Osteocyte (in vitro differentiated cells): Measurements from ENCODE around the gene GABRA4. TPM values are rescaled to one million over a fixed set of nuclear protein-coding genes. Genes with fewer than 3 reads are reported as not detected.

Experiments used
- DNase-seq: peaks from one replicate; pipeline ENCODE4 v3.0.0; 2021; ENCODE audit warnings: mixed read lengths; ENCODE audit not compliant: unreplicated experiment; ENCODE audit errors: extremely low spot score
- H3K27ac Mint-ChIP-seq: one replicate; pipeline ENCODE4 v1.8.0; 2021; ENCODE audit warnings: mild to moderate bottlenecking, mixed read lengths; ENCODE audit not compliant: unreplicated experiment
- H3K27me3 Mint-ChIP-seq: one replicate; pipeline ENCODE4 v1.8.0; 2021; ENCODE audit warnings: mixed read lengths; ENCODE audit not compliant: unreplicated experiment
- H3K36me3 Mint-ChIP-seq: one replicate; pipeline ENCODE4 v1.8.0; 2021; ENCODE audit warnings: mixed read lengths; ENCODE audit not compliant: unreplicated experiment
- H3K4me1 Mint-ChIP-seq: one replicate; pipeline ENCODE4 v1.8.0; 2021; ENCODE audit warnings: mixed read lengths; ENCODE audit not compliant: unreplicated experiment
- H3K4me3 Mint-ChIP-seq: one replicate; pipeline ENCODE4 v1.8.0; 2021; ENCODE audit warnings: mild to moderate bottlenecking, moderate library complexity, mixed read lengths; ENCODE audit not compliant: unreplicated experiment
- H3K9me3 Mint-ChIP-seq: one replicate; pipeline ENCODE4 v1.8.0; 2021; ENCODE audit warnings: mixed read lengths; ENCODE audit not compliant: unreplicated experiment
- total RNA-seq: library from RNA; stranded (reverse); gene quantifications from 2 replicates; pipeline ENCODE4 v1.2.1, GENCODE V29; 2021
- TF ChIP-seq, protein P1 (sequence below): fragments of 200-600 bp; sonication (generic); IDR thresholded peaks from 2 replicates; pipeline ENCODE4 v1.5.0; 2021; ENCODE audit warnings: antibody characterized with exemption, mild to moderate bottlenecking, moderate library complexity

GABRA4 gene
- total RNA-seq, 1 donor from 2014 or later, result not detected

DNA sequence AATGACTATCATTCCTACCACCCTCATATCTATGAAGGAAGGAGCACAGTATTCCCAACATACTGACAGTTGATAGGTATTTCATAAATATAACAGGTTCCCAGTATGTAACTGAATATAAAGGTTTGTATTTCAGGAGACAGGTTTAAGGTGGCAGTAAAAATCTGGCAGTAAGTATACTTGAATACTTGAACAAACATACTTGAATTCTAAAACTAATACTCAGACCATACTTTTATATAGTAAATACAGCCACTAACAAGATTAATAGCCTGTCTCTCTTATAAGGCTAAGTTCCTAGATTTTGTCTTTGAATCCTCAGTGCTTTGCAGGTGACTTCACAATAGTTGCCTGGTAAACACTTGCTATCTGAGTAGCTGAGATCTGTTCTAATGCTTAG, 37.8 kb downstream of the GABRA4 start:
- Mint-ChIP-seq H3K4me3 (no peak overlapping the region), H3K27ac (no peak overlapping the region), H3K27me3 (peaks cover 23% of the 10 kb centered on the region), H3K4me1 (no peaks in the 10 kb centered on the region), H3K36me3 (no peaks in the 10 kb centered on the region), H3K9me3 (no peaks in the 10 kb centered on the region)
- no peak for DNase-seq
- TF ChIP-seq, protein P1, sequence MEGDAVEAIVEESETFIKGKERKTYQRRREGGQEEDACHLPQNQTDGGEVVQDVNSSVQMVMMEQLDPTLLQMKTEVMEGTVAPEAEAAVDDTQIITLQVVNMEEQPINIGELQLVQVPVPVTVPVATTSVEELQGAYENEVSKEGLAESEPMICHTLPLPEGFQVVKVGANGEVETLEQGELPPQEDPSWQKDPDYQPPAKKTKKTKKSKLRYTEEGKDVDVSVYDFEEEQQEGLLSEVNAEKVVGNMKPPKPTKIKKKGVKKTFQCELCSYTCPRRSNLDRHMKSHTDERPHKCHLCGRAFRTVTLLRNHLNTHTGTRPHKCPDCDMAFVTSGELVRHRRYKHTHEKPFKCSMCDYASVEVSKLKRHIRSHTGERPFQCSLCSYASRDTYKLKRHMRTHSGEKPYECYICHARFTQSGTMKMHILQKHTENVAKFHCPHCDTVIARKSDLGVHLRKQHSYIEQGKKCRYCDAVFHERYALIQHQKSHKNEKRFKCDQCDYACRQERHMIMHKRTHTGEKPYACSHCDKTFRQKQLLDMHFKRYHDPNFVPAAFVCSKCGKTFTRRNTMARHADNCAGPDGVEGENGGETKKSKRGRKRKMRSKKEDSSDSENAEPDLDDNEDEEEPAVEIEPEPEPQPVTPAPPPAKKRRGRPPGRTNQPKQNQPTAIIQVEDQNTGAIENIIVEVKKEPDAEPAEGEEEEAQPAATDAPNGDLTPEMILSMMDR, result no peak

DNA sequence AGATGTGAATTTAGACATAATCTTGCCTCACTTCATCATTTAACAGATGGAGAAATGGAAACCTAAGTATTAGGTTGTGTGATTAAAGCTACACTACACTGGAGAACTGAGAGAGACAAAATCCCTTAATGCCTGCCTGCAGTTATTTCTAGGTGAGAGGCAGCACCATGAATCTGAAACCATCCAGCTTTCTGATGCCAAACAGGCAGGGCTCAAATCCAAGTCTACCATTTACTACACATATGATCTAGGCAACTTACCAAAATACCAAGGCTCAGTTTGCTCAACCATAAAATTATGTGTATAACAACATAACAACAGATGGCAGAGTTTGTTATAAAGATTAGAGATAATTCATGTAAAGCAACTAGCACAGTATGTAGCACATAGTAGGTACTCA, 38.7 kb downstream of the GABRA4 start:
- H3K27ac Mint-ChIP-seq, result no peak overlapping the region
- H3K9me3 Mint-ChIP-seq, result no peaks in the 10 kb centered on the region
- no peaks in the 10 kb centered on the region for H3K36me3 Mint-ChIP-seq
- DNase-seq, result no peak
- peaks cover 23% of the 10 kb centered on the region for H3K27me3 Mint-ChIP-seq
- H3K4me1 Mint-ChIP-seq, result no peaks in the 10 kb centered on the region
- H3K4me3 Mint-ChIP-seq, result no peak overlapping the region
- TF ChIP-seq, protein P1, result no peak

DNA sequence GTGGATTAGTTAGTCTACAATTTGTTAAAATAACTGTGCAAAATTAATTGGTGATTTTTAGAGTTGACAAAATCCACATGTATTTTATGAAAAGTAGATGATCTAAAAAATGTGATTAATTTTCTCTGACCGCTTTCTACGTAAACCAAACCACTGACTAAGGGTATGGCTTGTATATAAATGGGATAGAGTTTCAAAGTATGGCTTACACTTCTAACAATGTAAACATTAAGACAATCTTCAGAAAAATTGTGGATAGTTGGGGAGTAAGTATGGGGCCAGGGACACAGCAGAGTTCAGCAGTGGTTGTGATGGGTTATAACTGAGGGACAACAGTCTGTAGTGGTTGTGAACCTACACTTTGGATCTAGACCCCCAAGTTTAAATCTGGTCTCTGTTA, 39.8 kb downstream of the GABRA4 start:
- DNase-seq, result no peak
- TF ChIP-seq, protein P1, result no peak
- H3K27ac Mint-ChIP-seq, result no peak overlapping the region
- no peaks in the 10 kb centered on the region for H3K9me3 Mint-ChIP-seq
- H3K4me3 Mint-ChIP-seq, result no peak overlapping the region
- no peaks in the 10 kb centered on the region for H3K36me3 Mint-ChIP-seq
- peaks cover 17% of the 10 kb centered on the region for H3K27me3 Mint-ChIP-seq
- H3K4me1 Mint-ChIP-seq, result no peaks in the 10 kb centered on the region

DNA sequence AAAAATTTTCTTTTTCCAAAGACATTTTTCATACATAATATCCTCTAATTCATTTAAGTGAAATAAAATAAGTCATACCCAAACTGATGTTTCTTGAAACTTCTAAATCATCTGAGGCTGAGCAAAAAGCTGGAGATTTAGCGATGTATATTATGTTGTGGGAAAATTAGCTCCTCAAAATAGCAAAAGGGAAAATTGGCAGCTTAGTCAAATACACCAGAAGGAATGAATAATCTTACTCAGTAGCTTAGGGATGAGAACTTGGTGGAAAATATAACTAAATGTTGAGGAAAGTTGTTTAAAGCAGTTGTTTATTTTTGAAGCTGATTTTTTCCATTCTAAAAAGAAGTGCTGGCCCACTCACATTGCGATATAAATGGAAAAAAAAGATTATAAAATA, 40.9 kb downstream of the GABRA4 start:
- Mint-ChIP-seq H3K36me3 (no peaks in the 10 kb centered on the region), H3K4me3 (no peak overlapping the region), H3K9me3 (no peaks in the 10 kb centered on the region), H3K27me3 (peaks cover 12% of the 10 kb centered on the region), H3K4me1 (no peaks in the 10 kb centered on the region), H3K27ac (no peak overlapping the region)
- no peak for DNase-seq
- TF ChIP-seq, protein P1, result no peak

DNA sequence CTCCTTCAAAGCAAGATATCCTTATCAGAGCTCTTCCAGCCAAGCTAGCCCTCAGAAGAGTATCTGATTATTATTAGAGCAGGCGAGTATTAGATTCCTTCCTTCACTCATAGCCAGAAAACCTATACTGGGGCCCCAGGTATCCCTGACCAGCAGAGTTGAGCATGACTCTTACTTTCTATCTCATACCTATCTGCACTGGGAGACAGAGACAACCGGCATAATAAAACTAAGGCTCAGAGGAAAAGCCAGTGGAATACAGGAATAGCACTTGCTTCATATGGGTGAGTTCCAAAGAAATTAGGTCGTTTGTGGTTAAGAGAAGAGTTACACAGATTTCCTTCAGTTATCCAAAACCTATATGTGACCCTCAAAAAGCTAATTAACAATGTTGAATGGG, 42.6 kb downstream of the GABRA4 start:
- H3K9me3 Mint-ChIP-seq, result no peaks in the 10 kb centered on the region
- peaks cover 11% of the 10 kb centered on the region for H3K27me3 Mint-ChIP-seq
- H3K27ac Mint-ChIP-seq, result no peak overlapping the region
- peaks cover 4% of the 10 kb centered on the region for H3K4me1 Mint-ChIP-seq
- no peaks in the 10 kb centered on the region for H3K36me3 Mint-ChIP-seq
- no peak overlapping the region for H3K4me3 Mint-ChIP-seq
- TF ChIP-seq, protein P1, result no peak
- DNase-seq, result no peak
